Erythroblast (primary cell): ENCODE data around the gene TPD52L3.

Experiments used
- DNase-seq, 2 experiments: peaks; one replicate each; lab custom pipeline; 2025; lab: John Stamatoyannopoulos, UW
- GATA1 ChIP-seq: IDR thresholded peaks from 2 replicates; pipeline ENCODE4 v1.6.1; 2011; ENCODE audit warnings: low read depth, mild to moderate bottlenecking, control low read depth, low read length, moderate library complexity
- POLR2A ChIP-seq: IDR thresholded peaks from 2 replicates; pipeline ENCODE4 v1.6.1; 2011; ENCODE audit warnings: mild to moderate bottlenecking, low read length

The TPD52L3 gene

GRCh38 chr9:6367128-6367890 is 39.1 kb downstream of the TPD52L3 start:
- no peak for DNase-seq
- TF ChIP-seq GATA1 (no peak), POLR2A (no peak)

DNA sequence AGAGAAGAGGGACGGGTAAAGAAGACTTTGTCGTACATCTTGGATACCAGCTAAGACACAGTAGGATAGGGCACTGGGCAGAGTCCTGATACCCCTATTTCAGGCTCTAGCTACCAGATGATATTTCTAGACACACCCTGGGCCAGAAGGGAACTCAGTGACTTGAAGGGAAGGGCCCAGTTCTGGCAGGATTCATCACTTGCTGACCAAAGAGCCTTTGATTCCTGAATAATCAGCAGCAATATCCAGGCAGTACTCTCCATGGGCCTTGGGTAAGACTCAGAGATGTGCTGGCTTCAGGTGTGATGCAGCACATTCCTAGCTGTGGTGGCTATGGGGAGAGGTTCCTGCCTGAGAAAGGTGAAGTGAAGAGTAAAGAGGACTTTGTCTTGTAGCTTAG is 40.7 kb downstream of the TPD52L3 start:
- no peak for TF ChIP-seq GATA1
- no peak for TF ChIP-seq POLR2A
- no peak for DNase-seq
